HG03354 (cell line): ENCODE results near the gene SLC34A2.
"Not testable (repeated sequence)": the region's sequence is repeated elsewhere in the genome, so short reads cannot be mapped to it uniquely, and the experiment has no call there.

Experiments
- ATAC-seq: cut with Tn5 transposase; IDR thresholded peaks from one replicate; pipeline ENCODE4 v1.9.1; 2021; ENCODE audit warnings: mild to moderate bottlenecking; ENCODE audit not compliant: unreplicated experiment, poor library complexity, severe bottlenecking

The SLC34A2 gene, protein sequence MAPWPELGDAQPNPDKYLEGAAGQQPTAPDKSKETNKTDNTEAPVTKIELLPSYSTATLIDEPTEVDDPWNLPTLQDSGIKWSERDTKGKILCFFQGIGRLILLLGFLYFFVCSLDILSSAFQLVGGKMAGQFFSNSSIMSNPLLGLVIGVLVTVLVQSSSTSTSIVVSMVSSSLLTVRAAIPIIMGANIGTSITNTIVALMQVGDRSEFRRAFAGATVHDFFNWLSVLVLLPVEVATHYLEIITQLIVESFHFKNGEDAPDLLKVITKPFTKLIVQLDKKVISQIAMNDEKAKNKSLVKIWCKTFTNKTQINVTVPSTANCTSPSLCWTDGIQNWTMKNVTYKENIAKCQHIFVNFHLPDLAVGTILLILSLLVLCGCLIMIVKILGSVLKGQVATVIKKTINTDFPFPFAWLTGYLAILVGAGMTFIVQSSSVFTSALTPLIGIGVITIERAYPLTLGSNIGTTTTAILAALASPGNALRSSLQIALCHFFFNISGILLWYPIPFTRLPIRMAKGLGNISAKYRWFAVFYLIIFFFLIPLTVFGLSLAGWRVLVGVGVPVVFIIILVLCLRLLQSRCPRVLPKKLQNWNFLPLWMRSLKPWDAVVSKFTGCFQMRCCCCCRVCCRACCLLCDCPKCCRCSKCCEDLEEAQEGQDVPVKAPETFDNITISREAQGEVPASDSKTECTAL

DNA sequence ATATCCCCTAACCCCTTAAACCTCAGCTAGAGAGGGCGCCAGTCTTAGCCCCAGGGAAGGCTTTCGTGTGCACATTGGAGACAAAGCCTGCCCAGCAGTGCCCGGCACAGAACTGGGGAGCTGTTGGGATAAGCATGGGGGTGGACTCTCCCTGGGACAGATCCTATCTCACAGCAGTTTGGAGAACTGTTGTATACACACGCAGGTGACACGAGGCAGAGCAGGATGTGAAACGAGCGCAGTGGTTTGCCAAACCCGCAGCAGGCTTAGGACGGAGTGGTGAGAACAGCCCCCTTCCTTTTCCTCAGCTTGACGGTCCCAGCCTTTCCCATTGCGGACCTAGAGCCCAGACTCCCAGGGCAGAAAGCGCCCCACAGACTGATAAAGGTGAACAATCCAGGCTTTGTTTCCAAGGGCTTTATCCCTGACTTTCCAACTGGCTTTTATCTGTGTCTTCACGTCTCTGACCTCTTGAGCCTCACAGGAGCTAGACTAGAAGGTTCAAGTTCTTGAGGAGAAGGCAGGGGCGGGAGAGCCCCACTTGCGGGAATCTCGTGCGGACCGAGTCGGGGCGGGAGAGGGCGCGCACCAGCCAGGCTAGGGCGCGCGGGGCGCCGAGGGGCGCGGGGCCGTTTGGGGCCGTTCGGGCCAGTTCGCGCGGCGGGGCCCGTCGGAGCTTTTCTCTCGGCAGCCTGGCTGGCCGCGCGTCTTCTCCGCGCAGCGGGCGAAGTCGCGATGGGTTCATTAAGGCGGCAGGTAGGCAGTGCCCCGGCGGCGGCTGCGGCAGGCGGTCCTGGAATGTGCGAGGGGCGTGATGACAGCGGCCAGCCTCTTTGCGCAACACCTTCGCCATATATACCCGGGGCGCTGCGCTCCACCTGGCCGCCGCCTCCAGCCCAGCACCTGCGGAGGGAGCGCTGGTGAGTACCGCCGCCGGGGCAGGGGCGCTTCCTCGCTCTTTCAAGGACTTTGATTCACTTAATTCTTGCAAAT is at the start of gene SLC34A2:
SLC34A2 (plus strand) TSS at position 881 of the 993 bp plus-strand sequence. CDS start 6,650 bp downstream, outside the sequence.
- ATAC-seq = no peak

DNA sequence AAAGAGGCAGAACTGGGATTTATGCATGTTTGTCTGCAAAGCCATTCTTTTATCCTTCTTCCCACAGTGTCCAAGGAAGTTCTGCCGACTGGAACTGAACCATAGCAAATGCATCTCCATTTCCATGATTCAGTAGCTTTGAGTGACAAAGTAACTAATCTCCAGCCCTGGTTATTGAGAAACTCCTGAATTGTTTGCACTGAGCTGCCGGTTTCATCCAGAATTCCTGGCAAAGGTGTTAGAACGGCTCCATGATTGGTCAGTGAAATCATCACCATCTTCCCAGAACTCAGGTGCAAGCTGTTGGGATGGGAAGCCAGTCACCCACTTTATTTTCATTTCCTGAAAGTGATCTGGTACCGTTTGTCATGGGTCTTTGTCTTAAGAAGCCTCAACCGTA is 47.0 kb upstream of the SLC34A2 start:
- ATAC-seq = no peak

DNA sequence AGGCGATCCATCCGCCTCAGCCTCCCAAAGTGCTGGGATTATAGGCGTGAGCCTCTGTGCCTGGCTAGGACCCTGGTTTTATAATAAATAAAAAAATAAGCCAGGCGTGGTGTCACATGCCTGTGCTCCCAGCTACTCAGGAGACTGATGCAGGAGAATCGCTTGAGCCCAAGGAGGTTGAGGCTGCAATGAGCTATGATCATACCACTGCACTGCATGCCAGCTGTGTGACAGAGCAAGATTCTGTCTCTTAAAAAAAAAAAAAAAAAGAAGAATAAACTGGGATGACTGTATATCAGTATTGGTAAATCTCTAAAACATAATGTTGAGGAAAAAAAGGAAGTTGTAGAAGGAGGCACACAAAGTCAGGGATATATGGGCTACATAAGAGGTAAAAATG is 45.7 kb upstream of the SLC34A2 start:
- no peak for ATAC-seq

DNA sequence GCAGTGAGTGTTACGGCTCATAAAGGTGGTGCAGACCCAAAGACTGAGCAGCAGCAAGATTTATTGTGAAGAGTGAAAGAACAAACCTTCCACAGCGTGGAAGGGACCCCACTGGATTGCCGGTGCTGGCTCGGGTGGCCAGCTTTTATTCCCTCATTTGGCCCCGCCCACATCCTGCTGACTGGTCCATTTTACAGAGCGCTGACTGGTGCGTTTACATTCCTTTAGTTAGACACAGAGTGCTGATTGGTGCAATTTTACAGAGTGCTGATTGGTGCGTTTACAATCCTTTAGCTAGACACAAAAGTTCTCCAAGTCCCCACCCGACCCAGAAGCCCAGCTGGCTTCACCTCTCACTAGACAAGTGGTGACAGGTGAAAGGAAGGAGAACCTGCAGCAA is 42.0 kb upstream of the SLC34A2 start:
- ATAC-seq = not testable (repeated sequence)

DNA sequence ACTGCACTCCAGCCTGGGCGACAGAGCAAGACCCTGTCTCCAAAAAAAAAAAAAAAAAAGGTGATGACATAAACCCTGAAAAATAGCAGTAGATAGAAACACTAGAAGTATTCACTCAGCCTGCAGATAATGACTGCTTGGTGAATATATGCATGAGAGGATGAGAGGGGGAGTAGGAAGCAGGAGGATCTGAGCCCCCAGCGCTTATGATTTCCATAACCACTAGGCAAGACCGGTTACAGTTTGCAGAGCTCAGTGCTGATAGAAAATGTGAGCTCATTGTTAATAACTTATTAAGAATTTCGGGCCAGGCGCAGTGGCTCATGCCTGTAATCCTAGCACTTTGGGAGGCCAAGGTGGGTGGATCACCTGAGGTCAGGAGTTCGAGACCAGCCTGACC is 40.8 kb upstream of the SLC34A2 start:
- ATAC-seq = no peak

DNA sequence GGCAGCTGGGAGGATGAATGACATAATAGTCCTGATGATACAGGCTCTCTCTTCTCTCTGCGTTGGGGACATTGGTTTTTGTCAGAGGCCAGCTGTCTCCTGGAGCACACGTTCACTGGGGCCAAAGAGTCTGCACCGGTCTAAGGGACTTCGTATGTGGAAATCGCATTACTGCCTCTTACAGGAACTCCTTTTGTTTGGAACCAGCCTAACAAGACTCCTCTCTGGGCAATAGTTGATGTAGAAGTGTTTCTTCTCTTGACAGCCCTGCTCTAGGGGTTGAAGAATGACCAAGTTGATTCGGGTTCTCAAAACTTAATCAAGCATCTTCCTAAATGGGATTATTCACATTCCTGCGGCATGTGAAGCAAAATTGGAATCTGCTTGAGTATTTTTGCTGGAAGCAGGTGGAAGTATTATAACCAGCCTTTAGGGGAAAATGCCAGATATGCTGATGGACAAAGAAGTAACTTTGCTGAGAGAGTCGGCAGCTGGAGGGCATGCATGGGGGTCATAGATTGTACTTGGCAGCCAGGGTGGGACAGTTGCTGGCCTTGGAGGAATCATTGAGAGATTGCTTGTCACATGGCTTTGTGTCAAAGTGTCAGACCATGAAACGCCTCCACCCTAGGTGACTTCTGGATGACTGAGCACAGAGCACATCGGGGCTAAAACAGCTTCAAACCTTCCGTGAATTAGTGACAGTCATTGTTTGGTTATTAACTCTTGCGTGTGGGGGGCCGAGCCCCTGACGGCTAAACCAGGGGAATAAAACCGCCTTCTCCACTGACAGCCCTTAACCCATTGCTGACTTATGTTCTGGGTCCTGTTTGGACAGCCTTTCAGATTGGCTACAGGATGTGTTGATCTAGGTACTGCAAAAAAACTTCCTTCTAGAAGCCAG is 34.4 kb upstream of the SLC34A2 start:
- ATAC-seq = peak; percentile 80

DNA sequence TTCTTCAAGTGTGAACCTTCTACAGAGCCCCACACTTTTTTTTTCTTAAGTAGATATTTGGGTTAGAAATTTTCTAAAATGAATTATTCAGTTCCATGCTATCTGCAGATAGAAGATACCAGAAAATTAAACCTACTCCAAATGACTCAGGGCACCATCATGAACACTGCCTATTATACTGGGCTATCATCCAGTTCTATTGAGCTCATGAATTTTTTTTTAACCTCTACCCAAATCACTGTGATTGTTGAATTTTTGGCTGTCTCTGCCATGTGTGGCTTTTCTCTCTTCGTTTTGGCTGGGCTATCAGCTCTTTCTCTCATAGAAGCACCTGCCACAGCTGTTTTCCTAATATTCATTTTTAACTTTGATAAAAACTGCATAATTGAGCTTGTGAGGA is 31.0 kb upstream of the SLC34A2 start:
- ATAC-seq = no peak

DNA sequence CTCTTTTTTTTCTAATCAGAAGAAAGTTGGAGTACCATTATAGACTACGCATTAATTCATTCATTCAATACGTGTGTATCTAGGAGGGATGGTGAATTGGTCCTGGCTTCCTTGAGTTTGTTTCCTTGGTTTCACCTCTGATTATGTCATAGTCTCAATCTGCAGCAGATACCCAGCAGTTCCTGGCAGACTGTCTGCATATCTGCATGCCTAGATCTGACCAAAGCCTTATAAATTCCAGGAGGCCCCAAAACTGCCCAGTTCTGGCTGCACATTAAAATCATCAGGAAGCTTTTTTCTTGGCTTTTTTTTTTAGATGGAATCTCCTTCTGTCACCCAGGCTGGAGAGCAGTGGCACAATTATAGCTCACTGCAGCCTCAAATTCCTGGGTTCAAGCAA is 27.2 kb upstream of the SLC34A2 start:
- ATAC-seq = no peak

DNA sequence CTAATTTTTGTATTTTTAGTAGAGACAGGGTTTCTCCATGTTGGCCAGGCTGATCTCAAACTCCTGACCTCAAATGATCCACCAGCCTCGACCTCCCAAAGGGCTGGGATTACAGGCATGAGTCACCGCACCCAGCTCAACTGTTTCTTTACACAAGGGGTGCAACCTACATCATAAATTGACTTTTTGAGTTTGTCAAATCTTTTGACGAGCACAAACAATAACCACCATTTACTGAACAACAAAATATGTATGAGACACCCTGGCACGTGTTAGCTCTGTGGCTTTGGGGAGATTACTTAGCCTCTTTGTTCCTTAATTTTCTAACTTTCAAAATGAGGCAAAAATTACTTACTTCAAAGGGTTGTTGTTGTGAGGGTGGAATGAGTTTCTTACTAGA is 23.5 kb upstream of the SLC34A2 start:
- ATAC-seq = no peak

DNA sequence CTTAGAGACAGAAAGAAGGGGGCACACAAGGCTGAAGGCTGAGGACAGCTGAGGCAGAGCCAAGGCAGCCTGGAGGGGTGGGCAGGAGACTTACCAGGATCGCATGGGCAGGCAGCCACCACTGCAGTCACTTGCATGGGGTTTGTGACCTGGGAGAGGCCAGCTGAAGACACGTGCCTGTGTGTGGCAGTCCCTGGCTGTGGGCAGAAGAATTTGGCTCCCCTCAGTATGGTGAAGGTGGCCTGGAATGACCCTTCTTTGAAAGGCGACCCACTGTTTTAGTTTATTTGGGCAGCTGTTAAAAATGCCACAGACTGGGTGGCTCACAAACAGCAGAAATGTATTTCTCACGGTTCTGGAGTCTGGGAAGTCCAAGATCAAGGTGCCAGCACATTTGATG is 22.1 kb upstream of the SLC34A2 start:
- ATAC-seq = no peak

DNA sequence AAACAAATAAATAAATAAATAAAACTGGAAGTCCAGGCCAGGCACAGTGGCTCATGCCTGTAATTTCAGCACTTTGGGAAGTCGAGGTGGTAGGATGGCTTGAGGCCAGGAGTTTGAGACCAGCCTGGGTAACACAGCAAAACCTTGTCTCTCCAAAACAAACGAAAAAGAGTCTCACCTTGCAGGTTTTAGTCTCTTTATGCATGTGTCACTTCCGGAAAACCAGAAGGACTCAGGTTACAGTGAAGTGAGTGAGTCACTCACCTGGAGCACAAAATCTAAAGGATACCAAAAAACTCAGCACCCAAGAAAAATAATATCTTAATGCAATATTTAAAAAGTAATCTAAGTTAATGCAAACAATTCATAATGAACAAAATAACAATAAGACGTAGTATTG is 20.1 kb upstream of the SLC34A2 start:
- ATAC-seq = no peak

DNA sequence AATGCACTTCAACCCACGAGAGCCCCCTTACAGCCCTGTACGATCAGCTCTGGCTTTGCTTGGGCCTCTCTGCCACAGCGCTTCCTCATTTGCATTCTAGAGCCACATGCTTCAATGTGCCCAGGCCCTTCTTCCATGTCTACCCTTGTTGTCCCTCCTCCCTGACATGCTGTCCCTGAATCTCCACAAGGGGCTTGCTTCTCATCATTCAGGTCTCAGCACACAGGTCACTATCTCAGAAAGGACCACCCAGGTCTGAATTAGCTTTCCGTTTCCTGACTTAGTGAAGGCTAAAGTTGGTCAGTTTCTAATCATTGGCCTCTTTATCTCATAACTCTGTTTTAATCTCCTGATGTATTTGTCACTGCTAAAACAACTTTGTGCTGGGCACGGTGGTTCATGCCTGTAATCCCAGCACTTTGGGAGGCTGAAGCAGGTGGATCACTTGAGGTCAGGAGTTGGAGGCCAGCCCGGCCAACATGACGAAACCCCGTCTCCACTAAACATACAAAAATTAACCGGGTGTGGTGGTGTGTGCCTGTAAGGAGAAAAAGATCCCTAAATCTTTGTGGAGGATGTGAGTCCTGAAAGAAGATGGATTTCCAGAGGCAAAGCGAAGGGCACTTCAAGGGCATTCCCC is 17.9 kb upstream of the SLC34A2 start:
- ATAC-seq = no peak

DNA sequence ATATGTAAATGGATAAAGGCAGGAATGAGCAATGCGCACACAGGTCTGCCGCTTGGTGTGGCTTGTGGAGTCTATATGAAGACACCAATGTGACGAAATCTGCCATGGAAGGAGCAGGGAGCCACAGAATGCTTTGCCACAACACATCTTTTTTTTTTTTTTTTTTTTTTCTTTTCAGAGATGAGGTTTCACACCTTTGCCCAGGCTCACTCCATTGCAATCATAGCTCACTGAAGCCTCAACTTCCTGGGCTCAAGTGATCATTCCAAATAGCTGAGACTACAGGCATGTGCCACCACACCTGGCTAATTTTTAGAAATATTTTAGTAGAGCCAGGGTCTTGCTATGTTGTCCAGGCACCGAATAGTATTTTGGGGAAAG is 17.4 kb upstream of the SLC34A2 start:
- no peak for ATAC-seq

DNA sequence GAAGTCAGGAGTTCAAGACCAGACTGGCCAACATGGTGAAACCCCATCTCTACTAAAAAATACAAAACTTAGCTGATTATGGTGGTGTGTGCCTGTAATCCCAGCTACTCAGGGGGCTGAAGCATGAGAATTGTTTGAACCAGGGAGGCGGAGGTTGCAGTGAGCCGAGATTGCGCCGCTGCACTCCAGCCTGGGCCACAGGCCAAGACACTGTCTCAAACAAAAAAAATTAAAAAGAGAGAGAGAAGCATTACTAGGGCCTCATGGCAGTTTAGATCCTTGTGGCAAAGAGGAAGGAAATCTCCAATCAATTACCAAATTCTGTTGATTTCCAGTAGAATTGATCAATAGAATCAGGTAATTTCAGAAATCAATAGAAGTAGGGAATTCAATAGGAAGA is 16.8 kb upstream of the SLC34A2 start:
- no peak for ATAC-seq

DNA sequence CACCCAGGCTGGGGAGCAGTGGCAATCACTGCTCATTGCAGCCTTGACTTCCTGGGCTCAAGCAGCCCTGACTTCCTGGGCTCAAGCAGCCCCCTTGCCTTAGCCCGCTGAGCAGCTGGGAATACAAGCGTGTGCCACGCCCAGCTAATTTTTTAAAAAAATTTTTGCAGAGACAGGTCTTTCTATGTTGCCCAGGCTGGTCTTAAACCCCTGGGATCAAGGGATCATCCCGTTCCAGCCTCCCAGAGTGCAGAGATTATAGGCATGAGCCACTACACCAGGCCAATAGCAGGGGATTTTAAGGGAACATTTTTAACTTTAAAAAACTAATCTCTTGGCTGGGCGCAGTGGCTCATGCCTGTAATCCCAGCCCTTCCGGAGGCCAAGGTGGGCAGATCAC is 5.3 kb upstream of the SLC34A2 start:
- ATAC-seq = no peak

DNA sequence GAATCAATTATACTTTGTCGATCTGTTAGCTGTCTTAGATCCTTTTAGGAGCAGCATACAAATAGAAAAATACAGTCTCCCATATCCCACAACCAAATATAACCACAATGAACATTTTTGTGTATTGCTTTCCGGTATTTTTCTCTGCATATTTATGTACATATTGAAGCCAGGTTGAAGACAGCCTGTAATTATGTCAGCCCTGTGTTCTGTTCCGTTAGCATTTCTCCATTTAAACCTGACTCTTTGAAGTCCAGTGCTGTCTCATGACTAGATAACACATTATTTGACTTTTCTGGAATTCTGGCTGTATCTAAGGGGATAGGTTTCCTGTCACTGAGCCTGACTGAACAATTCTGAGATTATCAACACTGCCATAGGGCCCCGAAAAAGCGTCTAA is 4.0 kb upstream of the SLC34A2 start:
- no peak for ATAC-seq

DNA sequence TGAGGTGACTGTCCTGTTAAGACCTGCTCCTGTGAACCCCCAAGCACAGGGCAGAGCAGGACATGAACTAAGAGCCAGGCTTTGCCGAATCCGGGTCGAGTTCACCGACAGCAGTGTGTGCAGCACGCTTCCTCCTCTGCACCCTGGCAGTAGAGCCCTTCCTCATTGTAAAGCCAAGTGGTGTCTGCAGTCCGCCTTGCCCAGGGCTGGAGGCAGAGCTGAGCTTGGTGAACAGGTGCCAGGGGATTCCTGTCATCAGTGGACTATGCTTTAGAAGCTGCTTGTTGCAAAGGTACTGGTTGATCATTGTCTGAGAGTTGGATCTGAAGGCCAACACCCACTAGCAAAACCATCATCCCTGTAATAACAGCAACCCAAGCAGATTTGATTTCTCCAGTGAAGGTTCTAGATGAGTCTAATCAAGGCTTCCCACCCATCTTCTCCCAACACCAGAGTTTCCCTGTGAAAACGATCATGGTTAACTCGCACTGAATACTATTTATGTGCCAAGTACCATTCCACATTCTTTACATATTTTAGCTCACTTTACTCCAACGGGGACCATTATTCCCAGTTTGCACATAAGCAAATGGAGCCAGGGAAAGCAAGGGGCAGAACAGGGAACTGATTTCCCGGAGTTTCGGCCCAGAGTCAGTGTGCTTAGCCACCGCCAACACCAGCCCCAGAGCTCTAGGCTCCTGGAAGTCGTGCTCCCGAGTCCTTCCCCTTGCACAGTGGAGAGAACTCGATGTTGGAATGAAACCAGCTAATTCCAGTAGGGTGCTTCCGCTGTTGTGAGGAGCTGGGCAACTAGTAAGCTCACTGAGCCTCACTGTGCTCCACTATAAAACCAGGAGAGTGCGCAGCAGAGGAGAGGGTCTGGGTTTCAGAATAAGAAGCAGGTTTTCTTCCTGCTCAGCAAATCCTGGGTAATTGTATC is 1.4 kb upstream of the SLC34A2 start:
- ATAC-seq = no peak

DNA sequence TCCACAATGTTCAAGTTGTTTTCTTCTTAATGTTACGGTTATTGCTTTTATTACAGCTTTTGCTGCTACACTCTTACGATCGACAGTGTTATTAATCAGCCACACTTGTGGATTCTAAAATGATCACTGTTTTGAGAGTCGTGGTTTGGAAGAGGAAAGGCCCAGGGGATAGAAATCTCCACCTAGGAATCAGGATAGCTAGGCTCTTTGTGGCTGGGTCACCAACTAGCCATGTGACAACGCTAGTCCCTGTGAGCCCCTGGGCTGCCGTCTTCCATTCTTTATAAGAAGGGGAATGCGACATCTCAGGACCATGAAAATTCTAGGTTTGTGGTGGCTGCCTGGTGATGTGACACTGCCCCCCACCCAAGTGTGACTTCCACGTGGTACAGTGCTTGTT is 380 bp downstream of the SLC34A2 start:
- no peak for ATAC-seq
